M059J (cell line): ENCODE data around the gene MYBL2. TPM values are rescaled to one million over a fixed set of nuclear protein-coding genes. Genes with fewer than 3 reads are reported as not detected.
"Not testable (repeated sequence)": the region's sequence is repeated elsewhere in the genome, so short reads cannot be mapped to it uniquely, and the experiment has no call there.

Experiments used
- DNase-seq: peaks from one replicate; pipeline ENCODE4 v3.0.0-alpha.2; 2012; ENCODE audit warnings: low read depth
- total RNA-seq: library from RNA; depleted of rRNA; stranded (reverse); fragments of >200 nt; shearing (Covaris generic); gene quantifications from 2 replicates; pipeline ENCODE4 v1.2.3, GENCODE V29; 2014; rRNA removed

MYBL2 gene
- 51.2 and 69.4 TPM in 2 replicates for total RNA-seq

- DNase-seq: peak; percentile 73
Observed at GRCh38 chr20:43666376-43667328, at the start of gene MYBL2. Gene MYBL2, plus strand, starts transcription at chr20:43667114. Its CDS starts 170 bp downstream, at chr20:43667284.

GRCh38 chr20:43631598-43631997, 35.3 kb upstream of the MYBL2 start:
- DNase-seq: no peak

GRCh38 chr20:43636429-43636828, 30.5 kb upstream of the MYBL2 start:
- DNase-seq: no peak

GRCh38 chr20:43642548-43642947, 24.4 kb upstream of the MYBL2 start:
- DNase-seq: no peak

GRCh38 chr20:43650997-43651525, 15.9 kb upstream of the MYBL2 start:
- DNase-seq: no peak

- not testable (repeated sequence) for DNase-seq
Observed at GRCh38 chr20:43651650-43652184, 15.2 kb upstream of the MYBL2 start.

- no peak for DNase-seq
Observed at GRCh38 chr20:43653966-43654365, 12.9 kb upstream of the MYBL2 start.

- DNase-seq: not testable (repeated sequence)
Observed at GRCh38 chr20:43655176-43655575, 11.7 kb upstream of the MYBL2 start.

GRCh38 chr20:43655937-43656336, 11.0 kb upstream of the MYBL2 start:
- DNase-seq: no peak

- DNase-seq: peak; percentile 90
Observed at GRCh38 chr20:43658069-43658722, 8.7 kb upstream of the MYBL2 start.

GRCh38 chr20:43658723-43659419, 8.0 kb upstream of the MYBL2 start:
- DNase-seq: no peak

GRCh38 chr20:43662943-43663655, 3.8 kb upstream of the MYBL2 start:
- DNase-seq: peak; percentile 96

- peak; percentile 94 for DNase-seq
Observed at GRCh38 chr20:43665466-43666176, 1.3 kb upstream of the MYBL2 start.

GRCh38 chr20:43667341-43668132, 623 bp downstream of the MYBL2 start:
- DNase-seq: peak; percentile 51

- peak; percentile 98 for DNase-seq
Observed at GRCh38 chr20:43669332-43669731, 2.4 kb downstream of the MYBL2 start.

GRCh38 chr20:43670423-43670822, 3.5 kb downstream of the MYBL2 start:
- no peak for DNase-seq

- no peak for DNase-seq
Observed at GRCh38 chr20:43676368-43676767, 9.5 kb downstream of the MYBL2 start.

- DNase-seq: no peak
Observed at GRCh38 chr20:43680981-43681380, 14.1 kb downstream of the MYBL2 start.

- DNase-seq: no peak
Observed at GRCh38 chr20:43681468-43681942, 14.6 kb downstream of the MYBL2 start.
